ENCODE measurements around the gene FKBP8. TPM values are rescaled to one million over a fixed set of nuclear protein-coding genes. Genes with fewer than 3 reads are reported as not detected.

FKBP8 gene
- total RNA-seq, 5 donors from 2014 or later (not counting 1 experiment from before 2014, with no cell fraction given): 158 to 282 (median 244) TPM

DNA sequence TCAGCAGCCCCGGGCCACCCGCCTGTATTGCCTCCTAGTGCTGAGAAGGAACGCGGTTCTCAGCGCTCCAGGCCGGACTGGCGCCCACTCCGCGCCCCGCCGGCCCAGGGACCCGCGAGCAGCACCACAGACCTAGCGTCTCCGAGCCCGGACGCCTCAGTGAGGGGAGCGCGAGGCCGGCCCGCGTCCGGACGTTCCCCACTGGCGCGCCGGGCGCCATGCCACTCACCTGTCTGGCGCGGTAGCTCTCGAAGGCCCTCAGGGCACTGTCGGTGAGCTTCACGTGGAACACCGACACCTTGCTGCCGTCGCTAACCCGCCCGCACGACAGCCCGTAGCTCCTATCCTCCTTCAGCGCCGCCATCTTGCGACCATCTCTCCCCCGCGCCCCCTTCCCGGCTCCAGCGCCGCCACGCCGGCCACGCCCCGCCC lies 21.7 kb downstream of the FKBP8 start, which contains the start of gene ELL:
TSS of gene ELL (minus strand) at position 379 of the 432 bp plus-strand sequence. CDS start at position 364, 15 bp downstream.
- no peaks in the 10 kb centered on the region for H3K9me3 ChIP-seq
- peaks cover 6 to 49% of the 10 kb centered on the region in 2 experiments for H3K4me1 ChIP-seq (ENCODE audit: control insufficient read depth in 1 of 2, extremely low read depth in 1 of 2, insufficient read depth in 2 of 2, low read length in 2 of 2)
- ATAC-seq (replicated peaks in 1 of 4) (peak in 3 of 4 experiments; percentile 3 to 10 (median 5)), DNase-seq (peak in 1 of 35 experiments; percentile 9)
- H3K27me3 ChIP-seq (replicated peaks in 1 of 2; ENCODE audit: control insufficient read depth in 2 of 2, extremely low read depth in 1 of 2, insufficient read depth in 2 of 2, low read length in 1 of 2): no peaks in the 10 kb centered on the region
- peak within 1 kb of the TSS; percentile 89 for H3K27ac ChIP-seq (ENCODE audit: low read length)
- Mint-ChIP-seq H3K4me1 (peaks cover 18 to 34% (median 28%) of the 10 kb centered on the region in 3 donors), H3K27ac (peak within 1 kb of the TSS; percentile 93 to 96), H3K4me3 (peak within 1 kb of the TSS; percentile 91 to 99 (median 95)), H3K27me3 (no peaks in the 10 kb centered on the region), H3K9me3 (no peaks in the 10 kb centered on the region), H3K36me3 (no peaks in the 10 kb centered on the region)
- WGBS (ENCODE audit: insufficient coverage): under 1% methylated on average over 52 of the region's 52 CpGs
- POLR2A ChIA-PET: interaction anchor here (0.5 to 1.8 kb wide), 6 partner anchors 25 to 398 kb away, joined by 3 to 21 read pairs (median 3); partner anchors contain the start of genes COPE (in 1 of the 2), DDX49 (in 1 of the 2), JUND (in 1 of the 2) and UBA52 (in 1 of the 2)
- H3K4me3 ChIP-seq (ENCODE audit: control insufficient read depth in 1 of 2, extremely low read depth in 1 of 2, low read length in 1 of 2): peak within 1 kb of the TSS; percentile 65 to 87
- CTCF ChIA-PET: interaction anchor here (0.6 to 3.7 kb wide), 7 partner anchors 13 to 323 kb away, joined by 3 to 23 read pairs (median 7); partner anchors contain the start of genes KXD1 (in 1 of the 2) and UBA52 (in 1 of the 2)
- peaks cover 0 to 3% of the 10 kb centered on the region in 2 donors for H3K36me3 ChIP-seq (ENCODE audit: control insufficient read depth in 2 of 2, extremely low read depth in 1 of 2, insufficient read depth in 1 of 2, low read length in 1 of 2)

- peak overlapping the region; percentile 88 to 95 for H3K27ac Mint-ChIP-seq
- no peaks in the 10 kb centered on the region for H3K27me3 ChIP-seq (replicated peaks in 1 of 2; ENCODE audit: control insufficient read depth in 2 of 2, extremely low read depth in 1 of 2, insufficient read depth in 2 of 2, low read length in 1 of 2)
- peak in 11 of 35 experiments; percentile 10 to 47 (median 18) for DNase-seq
- H3K27ac ChIP-seq (ENCODE audit: low read length): peak overlapping the region; percentile 89
- WGBS (ENCODE audit: insufficient coverage): under 1% methylated on average over 37 of the region's 41 CpGs
- H3K27me3 Mint-ChIP-seq: no peaks in the 10 kb centered on the region
- H3K4me1 ChIP-seq (ENCODE audit: control insufficient read depth in 1 of 2, extremely low read depth in 1 of 2, insufficient read depth in 2 of 2, low read length in 2 of 2): peaks cover 6 to 55% of the 10 kb centered on the region in 2 experiments
- peaks cover 0 to 3% of the 10 kb centered on the region in 2 donors for H3K36me3 ChIP-seq (ENCODE audit: control insufficient read depth in 2 of 2, extremely low read depth in 1 of 2, insufficient read depth in 1 of 2, low read length in 1 of 2)
- H3K36me3 Mint-ChIP-seq: no peaks in the 10 kb centered on the region
- no peak for ATAC-seq (replicated peaks in 1 of 4)
- ChIA-PET POLR2A (interaction anchor here (0.5 to 1.8 kb wide), 8 partner anchors 25 to 240 kb away, joined by 3 to 21 read pairs (median 3); partner anchors contain the start of genes JUND (in 1 of the 2), KXD1 (in 1 of the 2) and UBA52 (in 1 of the 2)), CTCF (interaction anchor here (0.6 to 3.7 kb wide), 14 partner anchors 12 to 323 kb away, joined by 3 to 23 read pairs (median 4); partner anchors contain the start of genes KXD1 (in 1 of the 2) and UBA52 (in 1 of the 2))
- no peaks in the 10 kb centered on the region for H3K9me3 ChIP-seq
- peak overlapping the region; percentile 91 to 99 (median 95) for H3K4me3 Mint-ChIP-seq
- H3K9me3 Mint-ChIP-seq: no peaks in the 10 kb centered on the region
- H3K4me1 Mint-ChIP-seq: peaks cover 24 to 41% (median 34%) of the 10 kb centered on the region in 3 donors
- H3K4me3 ChIP-seq (ENCODE audit: control insufficient read depth in 1 of 2, extremely low read depth in 1 of 2, low read length in 1 of 2): peak overlapping the region; percentile 65 to 87
These were observed 22.3 kb downstream of the FKBP8 start for GRCh38 chr19:18520848-18521691.

DNA sequence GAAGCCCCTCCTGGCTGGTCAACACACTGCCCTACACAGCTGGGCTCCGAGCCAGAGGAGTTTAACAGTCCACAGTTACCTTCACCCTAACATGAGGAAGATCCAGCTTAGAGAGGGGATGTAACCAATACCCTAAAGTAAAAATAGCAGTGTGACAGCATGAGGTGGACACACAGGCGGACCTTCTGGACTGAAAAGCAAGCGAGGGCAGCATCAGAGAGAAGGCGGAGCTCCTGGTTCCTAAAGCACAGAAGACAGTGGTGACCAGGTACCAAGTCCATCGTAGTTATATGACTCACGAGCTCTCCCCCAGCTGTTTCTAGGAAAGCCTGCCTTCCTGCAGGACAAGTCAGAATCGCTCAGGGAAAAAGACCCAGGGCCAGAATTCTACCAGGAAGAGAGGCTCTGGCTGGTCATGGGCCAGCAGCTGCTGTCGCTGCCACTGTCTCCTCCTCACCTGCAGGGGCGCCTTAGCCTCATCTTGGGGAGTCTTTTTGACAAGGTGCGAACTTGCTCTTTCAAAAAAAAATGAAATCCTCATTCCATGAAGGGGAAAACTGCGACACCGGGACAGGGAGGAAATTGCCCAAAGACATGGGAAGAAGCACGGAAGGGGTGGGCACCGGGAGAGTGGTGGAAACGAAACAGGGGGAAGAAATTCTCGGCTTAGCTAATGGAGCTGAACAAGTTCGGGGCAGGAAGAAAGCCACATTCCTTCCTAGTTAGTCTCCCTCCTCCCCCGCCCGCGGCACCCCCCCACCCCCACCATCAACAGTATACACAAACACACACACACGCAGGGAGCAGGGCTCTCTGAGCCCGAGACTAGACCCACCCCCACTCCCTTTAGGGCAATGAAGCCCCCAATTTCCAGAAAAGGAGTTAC lies 23.2 kb downstream of the FKBP8 start:
- no peaks in the 10 kb centered on the region for H3K36me3 Mint-ChIP-seq
- H3K4me3 Mint-ChIP-seq: peak overlapping the region; percentile 91 to 99 (median 95)
- Histone ChIP-seq H3K27me3 (replicated peaks in 1 of 2; ENCODE audit: control insufficient read depth in 2 of 2, extremely low read depth in 1 of 2, insufficient read depth in 2 of 2, low read length in 1 of 2) (no peaks in the 10 kb centered on the region), H3K4me1 (ENCODE audit: control insufficient read depth in 1 of 2, extremely low read depth in 1 of 2, insufficient read depth in 2 of 2, low read length in 2 of 2) (peaks cover 6 to 64% of the 10 kb centered on the region in 2 experiments), H3K9me3 (no peaks in the 10 kb centered on the region), H3K4me3 (ENCODE audit: control insufficient read depth in 1 of 2, extremely low read depth in 1 of 2, low read length in 1 of 2) (peak overlapping the region; percentile 65 to 87), H3K36me3 (ENCODE audit: control insufficient read depth in 2 of 2, extremely low read depth in 1 of 2, insufficient read depth in 1 of 2, low read length in 1 of 2) (peaks cover 0 to 3% of the 10 kb centered on the region in 2 donors), H3K27ac (ENCODE audit: low read length) (peak overlapping the region; percentile 89)
- no peaks in the 10 kb centered on the region for H3K9me3 Mint-ChIP-seq
- H3K27me3 Mint-ChIP-seq: no peaks in the 10 kb centered on the region
- POLR2A ChIA-PET: interaction anchor here (0.5 to 1.6 kb wide), 6 partner anchors 37 to 517 kb away, joined by 3 to 8 read pairs (median 3); partner anchors contain the start of gene KXD1 (in 1 of the 2)
- H3K27ac Mint-ChIP-seq: peak overlapping the region; percentile 94 to 95
- peaks cover 33 to 42% (median 42%) of the 10 kb centered on the region in 3 donors for H3K4me1 Mint-ChIP-seq
- CTCF ChIA-PET: interaction anchor here (0.5 to 3.7 kb wide), 24 partner anchors 16 to 459 kb away, joined by 3 to 23 read pairs (median 4); partner anchors contain the start of gene UBA52 (in 1 of the 2)
- ATAC-seq (replicated peaks in 1 of 4): no peak
- WGBS (ENCODE audit: insufficient coverage): 29% methylated on average over 9 of the region's 22 CpGs
- DNase-seq: peak in 33 of 35 experiments; percentile 25 to 73 (median 52)

GRCh38 chr19:18518639-18519038 lies 24.7 kb downstream of the FKBP8 start:
- Mint-ChIP-seq H3K27me3 (no peaks in the 10 kb centered on the region), H3K4me1 (peaks cover 45 to 55% (median 46%) of the 10 kb centered on the region in 3 donors), H3K36me3 (no peaks in the 10 kb centered on the region), H3K4me3 (no peak overlapping the region), H3K27ac (no peak overlapping the region), H3K9me3 (no peaks in the 10 kb centered on the region)
- DNase-seq (no peak), ATAC-seq (replicated peaks in 1 of 4) (no peak)
- no peaks in the 10 kb centered on the region for H3K9me3 ChIP-seq
- ChIA-PET CTCF (interaction anchor here (0.5 to 3.7 kb wide), 4 partner anchors 15 to 90 kb away, joined by 3 to 23 read pairs (median 4); no protein-coding TSS in a partner anchor), POLR2A (interaction anchor here in 1 of 2 donors (0.7 kb wide), 1 partner anchor 323 kb away, joined by 4 read pairs; no protein-coding TSS in a partner anchor)
- WGBS (ENCODE audit: insufficient coverage): 96% methylated on average over 9 of the region's 9 CpGs
- H3K4me1 ChIP-seq (ENCODE audit: control insufficient read depth in 1 of 2, extremely low read depth in 1 of 2, insufficient read depth in 2 of 2, low read length in 2 of 2): peaks cover 6 to 78% of the 10 kb centered on the region in 2 experiments
- H3K4me3 ChIP-seq (ENCODE audit: control insufficient read depth in 1 of 2, extremely low read depth in 1 of 2, low read length in 1 of 2): no peak overlapping the region
- no peaks in the 10 kb centered on the region for H3K27me3 ChIP-seq (replicated peaks in 1 of 2; ENCODE audit: control insufficient read depth in 2 of 2, extremely low read depth in 1 of 2, insufficient read depth in 2 of 2, low read length in 1 of 2)
- no peak overlapping the region for H3K27ac ChIP-seq (ENCODE audit: low read length)
- peaks cover 0 to 6% of the 10 kb centered on the region in 2 donors for H3K36me3 ChIP-seq (ENCODE audit: control insufficient read depth in 2 of 2, extremely low read depth in 1 of 2, insufficient read depth in 1 of 2, low read length in 1 of 2)

- H3K27me3 Mint-ChIP-seq: no peaks in the 10 kb centered on the region
These were observed 25.8 kb downstream of the FKBP8 start for GRCh38 chr19:18517606-18518005.

More at GRCh38 chr19:18517606-18518005, 25.8 kb downstream of the FKBP8 start:
- Histone ChIP-seq H3K4me1 (ENCODE audit: control insufficient read depth in 1 of 2, extremely low read depth in 1 of 2, insufficient read depth in 2 of 2, low read length in 2 of 2) (peaks cover 6 to 81% of the 10 kb centered on the region in 2 experiments), H3K36me3 (ENCODE audit: control insufficient read depth in 2 of 2, extremely low read depth in 1 of 2, insufficient read depth in 1 of 2, low read length in 1 of 2) (peaks cover 0 to 6% of the 10 kb centered on the region in 2 donors), H3K27ac (ENCODE audit: low read length) (no peak overlapping the region), H3K4me3 (ENCODE audit: control insufficient read depth in 1 of 2, extremely low read depth in 1 of 2, low read length in 1 of 2) (no peak overlapping the region), H3K27me3 (replicated peaks in 1 of 2; ENCODE audit: control insufficient read depth in 2 of 2, extremely low read depth in 1 of 2, insufficient read depth in 2 of 2, low read length in 1 of 2) (no peaks in the 10 kb centered on the region), H3K9me3 (no peaks in the 10 kb centered on the region)
- peak overlapping the region in 1 of 3 donors; percentile 10 for H3K4me3 Mint-ChIP-seq
- no peaks in the 10 kb centered on the region for H3K9me3 Mint-ChIP-seq
- no peaks in the 10 kb centered on the region for H3K36me3 Mint-ChIP-seq
- H3K4me1 Mint-ChIP-seq: peaks cover 52 to 64% (median 53%) of the 10 kb centered on the region in 3 donors
- ChIA-PET CTCF (interaction anchor here in 1 of 2 donors (0.7 kb wide), 1 partner anchor 330 kb away, joined by 3 read pairs; no protein-coding TSS in a partner anchor), POLR2A (interaction anchor here in 1 of 2 donors (0.6 kb wide), 1 partner anchor 318 kb away, joined by 3 read pairs; no protein-coding TSS in a partner anchor)
- H3K27ac Mint-ChIP-seq: no peak overlapping the region
- ATAC-seq (replicated peaks in 1 of 4) (no peak), DNase-seq (no peak)
- no CpG with 5 or more reads among the region's 4 CpGs for WGBS (ENCODE audit: insufficient coverage)

Measured in T-cell (primary cell).